A549 (cell line): ENCODE measurements around the gene STAT2. TPM values are rescaled to one million over a fixed set of nuclear protein-coding genes. Genes with fewer than 3 reads are reported as not detected.
"Not testable (repeated sequence)": the region's sequence is repeated elsewhere in the genome, so short reads cannot be mapped to it uniquely, and the experiment has no call there.

Experiments used
- ATAC-seq, 2 experiments: fragments of 200-7000 bp in 1 of 2; fragments of >200 bp in 1 of 2; cut with Nextera tagmentation in 1 of 2; cut with Tn5 transposase in 1 of 2; 3 replicates each; pipeline versions ENCODE4 v1.8.0 to v1.9.1; 2018 to 2020; ENCODE audit warnings: mild to moderate bottlenecking in 1 of 2, moderate library complexity in 1 of 2
- CTCF ChIA-PET: fragments of 300-600 bp; sonication (Branson Sonifier 250); formaldehyde crosslinking; extraction: SDS; loops from one replicate; lab custom pipeline; 2021; ENCODE audit warnings: antibody characterized with exemption, inconsistent platforms; lab: Yijun Ruan, JAX
- POLR2A ChIA-PET: fragments of 350-600 bp; formaldehyde crosslinking; extraction: SDS; loops from one replicate; lab custom pipeline; 2021; ENCODE audit warnings: antibody characterized with exemption, inconsistent platforms; lab: Yijun Ruan, JAX
- DNase-seq, 2 experiments: peaks; one replicate each; pipeline versions ENCODE4 v3.0.0 to v3.0.0-alpha.2; 2011 to 2016; ENCODE audit warnings: low read depth in 1 of 2, low spot score in 1 of 2
- FAIRE-seq: peaks from 2 replicates; lab custom pipeline; 2011; peaks lifted over from hg19 to GRCh38; lab: Jason Lieb, UNC
- H3K27ac ChIP-seq, 2 experiments: fragments of >200 bp; sonication (Bioruptor Twin); formaldehyde crosslinking; 3 replicates each; pipeline ENCODE4 v1.5.1; 2016 to 2017
- H3K4me1 ChIP-seq: fragments of >200 bp; sonication (Bioruptor Twin); formaldehyde crosslinking; 3 replicates; pipeline ENCODE4 v1.6.1; 2016
- H3K4me2 ChIP-seq: fragments of >200 bp; sonication (Bioruptor Twin); formaldehyde crosslinking; 3 replicates; pipeline ENCODE4 v1.6.1; 2016
- H3K4me3 ChIP-seq: fragments of >200 bp; sonication (Bioruptor Twin); formaldehyde crosslinking; 3 replicates; pipeline ENCODE4 v1.5.1; 2016
- H3K9me3 ChIP-seq: fragments of >200 bp; sonication (Bioruptor Twin); formaldehyde crosslinking; 3 replicates; pipeline ENCODE4 v1.6.1; 2016
- ATOH8 ChIP-seq: fragments of 250-450 bp; sonication (Bioruptor Pico); IDR thresholded peaks from 2 replicates; pipeline ENCODE4 v1.5.0; 2020; ENCODE audit warnings: low read depth, mild to moderate bottlenecking, moderate library complexity
- CBX2 ChIP-seq: fragments of 200-600 bp; sonication (generic); IDR thresholded peaks from 2 replicates; pipeline ENCODE4 v1.6.1; 2016; ENCODE audit warnings: low read depth, mild to moderate bottlenecking, borderline replicate concordance
- CBX8 ChIP-seq: fragments of 200-600 bp; sonication (generic); IDR thresholded peaks from 2 replicates; pipeline ENCODE4 v1.6.1; 2016
- CEBPB ChIP-seq, 2 experiments: fragments of >200 bp in 1 of 2; sonication (Bioruptor Twin) in 1 of 2; formaldehyde crosslinking in 1 of 2; IDR thresholded peaks; 2 replicates each; pipeline ENCODE4 v1.6.1; 2012 to 2016
- CHD2 ChIP-seq: fragments of 150-350 bp; IDR thresholded peaks from 2 replicates; pipeline ENCODE4 v1.6.1; 2014; ENCODE audit warnings: low read length; ENCODE audit not compliant: partially characterized antibody
- EHF ChIP-seq: fragments of 250-450 bp; sonication (Bioruptor Pico); IDR thresholded peaks from 2 replicates; pipeline ENCODE4 v1.5.0; 2020; ENCODE audit warnings: mild to moderate bottlenecking
- EHMT2 ChIP-seq: fragments of 200-600 bp; sonication (generic); IDR thresholded peaks from 2 replicates; pipeline ENCODE4 v1.6.1; 2016; ENCODE audit warnings: antibody characterized with exemption, low read depth, mild to moderate bottlenecking, moderate library complexity
- EP300 ChIP-seq, 2 experiments: fragments of >200 bp; sonication (Bioruptor Twin); formaldehyde crosslinking; IDR thresholded peaks; 2 replicates in 1 of 2; 3 replicates in 1 of 2; pipeline ENCODE4 v1.6.1; 2016 to 2017
- FOXS1 ChIP-seq: fragments of 250-450 bp; sonication (Bioruptor Pico); IDR thresholded peaks from 2 replicates; pipeline ENCODE4 v1.5.0; 2020; ENCODE audit warnings: mild to moderate bottlenecking, moderate library complexity
- GATA3 ChIP-seq: IDR thresholded peaks from 2 replicates; pipeline ENCODE4 v1.6.1; 2012; ENCODE audit warnings: borderline replicate concordance
- HDAC2 ChIP-seq: fragments of 200-600 bp; sonication (generic); IDR thresholded peaks from 2 replicates; pipeline ENCODE4 v1.6.1; 2016
- MAFK ChIP-seq: fragments of 450-650 bp; IDR thresholded peaks from 2 replicates; pipeline ENCODE4 v1.6.1; 2014; ENCODE audit not compliant: partially characterized antibody
- MAZ ChIP-seq: fragments of 150-350 bp; IDR thresholded peaks from 2 replicates; pipeline ENCODE4 v1.6.1; 2014; ENCODE audit warnings: antibody characterized with exemption, low read depth, low read length, borderline replicate concordance
- NFE2L2 ChIP-seq: fragments of 150-350 bp; conservative IDR thresholded peaks from 2 replicates; pipeline ENCODE4 v1.6.1; 2014; ENCODE audit warnings: low read length
- SMC3 ChIP-seq: fragments of >200 bp; sonication (Bioruptor Twin); formaldehyde crosslinking; IDR thresholded peaks from 3 replicates; pipeline ENCODE4 v1.6.1; 2018; ENCODE audit warnings: inconsistent platforms
- WGBS: methylation state at CpG from one replicate; pipeline ENCODE4 v1.1.6; 2017; ENCODE audit errors: missing lambda C conversion rate; 5-methylcytosine and 5-hydroxymethylcytosine counted together
- polyA plus RNA-seq, 4 experiments: library from polyadenylated mRNA; depleted of rRNA in 3 of 4; stranded (reverse); fragments of >200 nt; fragmentation: RNase III in 1 of 4; extraction: RNeasy Plus Mini Kit Qiagen cat#74134 plus additional on column Dnase treatment in 1 of 4; gene quantifications; 2 replicates in 3 of 4; 3 replicates in 1 of 4; pipeline ENCODE4 v1.2.3, GENCODE V29; 2011 to 2017
- TF ChIP-seq, protein P1 (sequence below): IDR thresholded peaks from 2 replicates; pipeline ENCODE4 v1.6.1; 2012; ENCODE audit warnings: low read depth, borderline replicate concordance
- TF ChIP-seq, protein P2 (sequence below): fragments of >200 bp; sonication (Bioruptor Twin); formaldehyde crosslinking; IDR thresholded peaks from 3 replicates; pipeline ENCODE4 v1.5.1; 2016
- TF ChIP-seq, protein P3 (sequence below): fragments of 450-650 bp; IDR thresholded peaks from 2 replicates; pipeline ENCODE4 v1.6.1; 2014; ENCODE audit warnings: antibody characterized with exemption

STAT2 gene
- polyA plus RNA-seq, 2 of the 4 experiments (the other 2 are of a cell fraction), result 22.2 to 29.5 TPM

DNA sequence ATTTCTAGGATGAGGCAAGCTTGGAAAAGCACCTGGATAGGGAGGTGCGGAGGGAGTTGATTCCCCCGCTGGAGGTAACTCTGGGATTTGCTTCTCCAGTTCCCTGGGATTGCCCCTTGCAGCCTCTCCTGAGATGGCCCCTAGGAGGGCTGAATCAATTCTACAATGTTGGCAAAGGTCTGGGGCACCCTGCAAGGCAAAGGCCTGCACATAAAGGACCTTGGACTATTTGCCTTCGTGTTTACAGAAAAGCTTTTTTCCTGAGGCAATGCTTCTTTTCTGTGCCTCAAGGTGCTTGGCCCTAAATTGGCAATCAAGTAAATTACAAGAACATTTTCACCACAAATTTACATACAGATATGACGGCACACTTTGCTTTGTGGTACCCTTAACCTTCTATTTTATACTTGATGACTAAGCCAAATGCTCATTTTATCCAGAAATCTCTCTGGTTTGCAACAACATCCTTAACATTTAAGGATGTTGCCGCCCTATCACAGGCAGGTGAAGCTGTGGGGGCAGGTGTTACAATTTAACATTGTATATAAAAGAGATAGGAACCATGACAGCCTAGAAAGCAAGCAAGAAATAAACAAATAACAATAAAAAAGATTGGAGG is 49.0 kb upstream of the STAT2 start:
- H3K4me2 ChIP-seq, result no peak overlapping the region
- H3K4me1 ChIP-seq, result no peaks in the 10 kb centered on the region
- H3K9me3 ChIP-seq, result no peaks in the 10 kb centered on the region
- FAIRE-seq, result no peak
- TF ChIP-seq FOXS1 (CRISPR knock-in tag), result no peak
- TF ChIP-seq SMC3, result no peak
- no peak for TF ChIP-seq ATOH8 (CRISPR knock-in tag)
- TF ChIP-seq CBX8, result no peak
- TF ChIP-seq CHD2, result no peak
- no peak for TF ChIP-seq CBX2
- TF ChIP-seq MAZ, result no peak
- TF ChIP-seq, protein P1, sequence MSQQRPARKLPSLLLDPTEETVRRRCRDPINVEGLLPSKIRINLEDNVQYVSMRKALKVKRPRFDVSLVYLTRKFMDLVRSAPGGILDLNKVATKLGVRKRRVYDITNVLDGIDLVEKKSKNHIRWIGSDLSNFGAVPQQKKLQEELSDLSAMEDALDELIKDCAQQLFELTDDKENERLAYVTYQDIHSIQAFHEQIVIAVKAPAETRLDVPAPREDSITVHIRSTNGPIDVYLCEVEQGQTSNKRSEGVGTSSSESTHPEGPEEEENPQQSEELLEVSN, result no peak
- TF ChIP-seq MAFK, result no peak
- no peak for TF ChIP-seq EHMT2
- TF ChIP-seq NFE2L2, result no peak
- TF ChIP-seq HDAC2, result no peak
- TF ChIP-seq, protein P2, sequence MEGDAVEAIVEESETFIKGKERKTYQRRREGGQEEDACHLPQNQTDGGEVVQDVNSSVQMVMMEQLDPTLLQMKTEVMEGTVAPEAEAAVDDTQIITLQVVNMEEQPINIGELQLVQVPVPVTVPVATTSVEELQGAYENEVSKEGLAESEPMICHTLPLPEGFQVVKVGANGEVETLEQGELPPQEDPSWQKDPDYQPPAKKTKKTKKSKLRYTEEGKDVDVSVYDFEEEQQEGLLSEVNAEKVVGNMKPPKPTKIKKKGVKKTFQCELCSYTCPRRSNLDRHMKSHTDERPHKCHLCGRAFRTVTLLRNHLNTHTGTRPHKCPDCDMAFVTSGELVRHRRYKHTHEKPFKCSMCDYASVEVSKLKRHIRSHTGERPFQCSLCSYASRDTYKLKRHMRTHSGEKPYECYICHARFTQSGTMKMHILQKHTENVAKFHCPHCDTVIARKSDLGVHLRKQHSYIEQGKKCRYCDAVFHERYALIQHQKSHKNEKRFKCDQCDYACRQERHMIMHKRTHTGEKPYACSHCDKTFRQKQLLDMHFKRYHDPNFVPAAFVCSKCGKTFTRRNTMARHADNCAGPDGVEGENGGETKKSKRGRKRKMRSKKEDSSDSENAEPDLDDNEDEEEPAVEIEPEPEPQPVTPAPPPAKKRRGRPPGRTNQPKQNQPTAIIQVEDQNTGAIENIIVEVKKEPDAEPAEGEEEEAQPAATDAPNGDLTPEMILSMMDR, result no peak
- no peak for TF ChIP-seq CEBPB (IDR thresholded peaks at IDR 0.05)
- TF ChIP-seq EP300 (IDR thresholded peaks at IDR 0.05), result no peak
- no peak for TF ChIP-seq EHF (CRISPR knock-in tag)
- no peak for TF ChIP-seq GATA3
- TF ChIP-seq, all 56 proteins: peak for 0
- no peak for DNase-seq
- CTCF ChIA-PET, result interaction anchor here (0.6 to 1.2 kb wide), 3 partner anchors 27 to 165 kb away, joined by 3 to 4 read pairs (median 4); no protein-coding TSS in a partner anchor
- POLR2A ChIA-PET, result no interaction called here
- no peak overlapping the region for H3K27ac ChIP-seq
- H3K4me3 ChIP-seq, result no peak overlapping the region
- ATAC-seq, result no peak
- 84% methylated on average over 5 of the region's 5 CpGs for WGBS

DNA sequence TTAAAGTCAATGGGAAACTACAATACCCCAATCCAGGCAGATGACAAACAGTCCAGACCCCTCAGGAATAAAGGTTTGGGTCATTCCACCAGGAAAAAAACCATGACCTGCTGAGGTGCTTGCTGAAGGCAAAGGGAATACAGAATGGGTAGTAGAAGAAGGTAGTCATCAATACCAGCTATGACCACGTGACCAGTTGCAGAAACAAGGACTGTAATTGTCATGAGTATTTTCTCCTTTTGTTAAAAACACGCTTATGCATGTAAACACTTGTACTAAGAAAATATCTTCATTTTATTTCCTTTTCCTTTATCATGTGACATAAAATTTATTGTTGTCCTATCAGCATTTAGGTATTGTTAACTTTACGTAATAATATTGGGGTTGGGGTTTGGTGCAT is 44.3 kb upstream of the STAT2 start:
- ATAC-seq, H3K9me3 ChIP-seq, CTCF ChIA-PET, H3K27ac ChIP-seq, DNase-seq, FAIRE-seq, H3K4me1 ChIP-seq, H3K4me2 ChIP-seq, H3K4me3 ChIP-seq, POLR2A ChIA-PET: not testable (repeated sequence)
- 58% methylated on average over 3 of the region's 3 CpGs for WGBS
- TF ChIP-seq, protein P3, sequence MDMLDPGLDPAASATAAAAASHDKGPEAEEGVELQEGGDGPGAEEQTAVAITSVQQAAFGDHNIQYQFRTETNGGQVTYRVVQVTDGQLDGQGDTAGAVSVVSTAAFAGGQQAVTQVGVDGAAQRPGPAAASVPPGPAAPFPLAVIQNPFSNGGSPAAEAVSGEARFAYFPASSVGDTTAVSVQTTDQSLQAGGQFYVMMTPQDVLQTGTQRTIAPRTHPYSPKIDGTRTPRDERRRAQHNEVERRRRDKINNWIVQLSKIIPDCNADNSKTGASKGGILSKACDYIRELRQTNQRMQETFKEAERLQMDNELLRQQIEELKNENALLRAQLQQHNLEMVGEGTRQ, result peak; percentile 44; the same call in 1 of the 2 replicates

- CTCF ChIA-PET, FAIRE-seq, H3K4me2 ChIP-seq, H3K4me3 ChIP-seq, DNase-seq, ATAC-seq, POLR2A ChIA-PET, H3K27ac ChIP-seq, H3K4me1 ChIP-seq: not testable (repeated sequence)
- H3K9me3 ChIP-seq, result peaks cover 13% of the 10 kb centered on the region; the same call in 2 of the 3 replicates
Measured at GRCh38 chr12:56401612-56402011, 41.7 kb upstream of the STAT2 start.
